A549 (cell line): ENCODE results near the gene AMY2B.
"Not testable (repeated sequence)": the region's sequence is repeated elsewhere in the genome, so short reads cannot be mapped to it uniquely, and the experiment has no call there.

ENCODE experiments used
- POLR2AphosphoS2 ChIP-seq: conservative IDR thresholded peaks from 2 replicates; pipeline ENCODE4 v1.6.1; 2012; ENCODE audit warnings: low read length, improper control_type of control experiment, inconsistent platforms
- TF ChIP-seq, protein P1 (sequence below): IDR thresholded peaks from 2 replicates; pipeline ENCODE4 v1.6.1; 2012
- TF ChIP-seq, protein P2 (sequence below): fragments of >200 bp; sonication (Bioruptor Twin); formaldehyde crosslinking; IDR thresholded peaks from 3 replicates; pipeline ENCODE4 v1.5.1; 2016

DNA sequence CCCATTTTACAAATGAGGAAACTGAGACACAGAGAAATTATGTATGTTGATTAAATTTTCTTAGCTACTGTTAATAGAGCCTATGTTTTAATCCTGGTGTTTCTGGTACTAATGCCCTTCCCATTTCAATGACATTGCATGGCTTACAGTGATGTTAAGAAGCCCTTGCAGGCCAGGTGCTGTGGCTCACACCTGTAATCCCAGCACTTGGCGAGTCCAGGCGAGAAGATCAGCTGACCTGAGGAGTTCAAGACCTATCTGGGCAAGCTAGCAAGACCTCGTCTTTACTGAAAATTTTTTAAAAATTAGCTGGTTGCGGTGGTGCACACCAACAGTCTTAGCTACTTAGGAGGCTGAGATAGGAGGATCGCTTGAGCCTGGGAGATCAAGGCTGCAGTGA lies 5.4 kb downstream of the AMY2B start:
- not testable (repeated sequence) for TF ChIP-seq POLR2AphosphoS2
- TF ChIP-seq, protein P1, sequence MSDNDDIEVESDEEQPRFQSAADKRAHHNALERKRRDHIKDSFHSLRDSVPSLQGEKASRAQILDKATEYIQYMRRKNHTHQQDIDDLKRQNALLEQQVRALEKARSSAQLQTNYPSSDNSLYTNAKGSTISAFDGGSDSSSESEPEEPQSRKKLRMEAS, result not testable (repeated sequence)
- TF ChIP-seq, protein P2, sequence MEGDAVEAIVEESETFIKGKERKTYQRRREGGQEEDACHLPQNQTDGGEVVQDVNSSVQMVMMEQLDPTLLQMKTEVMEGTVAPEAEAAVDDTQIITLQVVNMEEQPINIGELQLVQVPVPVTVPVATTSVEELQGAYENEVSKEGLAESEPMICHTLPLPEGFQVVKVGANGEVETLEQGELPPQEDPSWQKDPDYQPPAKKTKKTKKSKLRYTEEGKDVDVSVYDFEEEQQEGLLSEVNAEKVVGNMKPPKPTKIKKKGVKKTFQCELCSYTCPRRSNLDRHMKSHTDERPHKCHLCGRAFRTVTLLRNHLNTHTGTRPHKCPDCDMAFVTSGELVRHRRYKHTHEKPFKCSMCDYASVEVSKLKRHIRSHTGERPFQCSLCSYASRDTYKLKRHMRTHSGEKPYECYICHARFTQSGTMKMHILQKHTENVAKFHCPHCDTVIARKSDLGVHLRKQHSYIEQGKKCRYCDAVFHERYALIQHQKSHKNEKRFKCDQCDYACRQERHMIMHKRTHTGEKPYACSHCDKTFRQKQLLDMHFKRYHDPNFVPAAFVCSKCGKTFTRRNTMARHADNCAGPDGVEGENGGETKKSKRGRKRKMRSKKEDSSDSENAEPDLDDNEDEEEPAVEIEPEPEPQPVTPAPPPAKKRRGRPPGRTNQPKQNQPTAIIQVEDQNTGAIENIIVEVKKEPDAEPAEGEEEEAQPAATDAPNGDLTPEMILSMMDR, result not testable (repeated sequence)
